CD4-positive, alpha-beta T cell treated with Interleukin-17A for 1 hour (primary cell): ENCODE measurements around the gene PCDHGA3.
"Not testable (repeated sequence)": the region's sequence is repeated elsewhere in the genome, so short reads cannot be mapped to it uniquely, and the experiment has no call there.

ENCODE experiments used
- DNase-seq: peaks from one replicate; pipeline ENCODE4 v3.0.0-alpha.2; 2020

Gene PCDHGA3

DNA sequence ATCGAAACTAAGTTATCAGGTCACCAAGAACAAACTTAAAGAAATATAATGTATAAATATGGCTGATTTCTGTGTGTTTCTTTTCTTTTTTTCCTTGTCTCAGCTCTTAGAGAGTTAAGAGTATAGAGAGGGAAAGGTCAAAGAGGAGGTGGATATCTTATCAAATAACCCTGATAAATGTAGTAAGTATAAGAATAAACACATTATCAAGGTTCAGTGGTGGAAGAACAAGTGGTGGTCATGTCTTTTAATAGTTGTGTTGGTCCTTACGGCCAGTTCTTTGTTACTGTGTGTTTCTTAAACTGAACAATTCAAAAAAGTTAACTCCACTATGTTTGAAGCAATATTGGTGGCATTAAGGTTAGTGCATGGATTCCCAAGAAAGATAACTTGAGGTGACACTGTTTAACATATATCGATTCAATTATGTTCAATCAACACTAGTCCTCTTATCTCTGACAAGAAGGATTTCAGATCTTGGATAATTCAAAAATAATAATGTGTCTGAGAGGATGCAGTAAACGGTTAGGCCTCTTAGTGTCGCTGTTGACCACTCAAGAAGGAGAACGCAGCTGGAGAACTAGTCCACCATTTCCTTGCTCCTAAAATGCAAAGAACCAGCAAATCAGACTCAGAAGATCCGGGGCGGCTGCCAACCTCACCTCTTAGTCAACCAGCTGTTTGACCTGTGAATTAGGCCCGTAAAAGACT is at the start of gene PCDHGA3:
PCDHGA3 (plus strand) TSS at position 588 of the 711 bp plus-strand sequence. CDS start 205 bp downstream, outside the sequence.
- peak; percentile 14 for DNase-seq

DNA sequence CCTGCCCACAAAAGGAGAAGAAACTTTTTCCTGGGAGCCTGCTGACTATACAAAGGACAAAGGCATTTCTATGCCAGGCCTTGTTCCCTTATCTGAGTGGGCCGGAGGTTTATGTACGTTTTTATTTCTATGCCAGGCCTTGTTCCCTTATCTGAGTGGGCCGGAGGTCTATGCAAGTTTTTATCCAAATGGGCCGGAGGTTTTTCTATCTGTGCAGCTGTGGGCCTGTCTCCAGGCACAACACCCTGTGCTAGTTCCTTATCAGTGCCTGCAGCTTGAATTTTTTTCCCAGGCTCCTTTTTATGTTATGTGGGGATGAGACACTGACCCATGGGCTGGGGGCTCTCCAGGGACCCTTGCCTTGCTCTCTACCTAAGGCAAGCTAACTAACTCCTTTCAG is 45.3 kb upstream of the PCDHGA3 start:
- DNase-seq = no peak

DNA sequence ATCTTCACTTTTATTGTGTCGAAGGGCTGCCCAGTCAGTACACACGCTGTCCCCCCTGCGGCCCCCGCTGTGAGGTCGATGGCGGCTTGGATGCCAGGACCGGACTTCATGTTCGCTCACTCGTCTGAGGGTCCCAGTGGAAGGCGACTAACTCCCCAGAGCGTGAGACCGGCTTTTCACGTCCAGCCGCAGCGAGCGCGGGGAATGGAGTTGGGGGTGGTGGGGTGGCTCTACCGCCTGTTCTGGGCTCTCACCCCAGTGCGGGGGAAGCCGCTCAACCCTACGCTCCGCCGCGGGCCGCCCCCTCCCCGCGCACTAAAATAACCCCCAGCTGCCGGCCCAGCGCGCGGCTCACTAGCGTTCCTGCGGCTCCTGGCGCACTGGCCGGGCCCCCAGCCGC is 39.9 kb upstream of the PCDHGA3 start, which contains the start of gene SLC25A2:
SLC25A2 (minus strand) TSS at position 294 of the 400 bp plus-strand sequence; CDS start at position 110, 184 bp downstream.
- DNase-seq = no peak

DNA sequence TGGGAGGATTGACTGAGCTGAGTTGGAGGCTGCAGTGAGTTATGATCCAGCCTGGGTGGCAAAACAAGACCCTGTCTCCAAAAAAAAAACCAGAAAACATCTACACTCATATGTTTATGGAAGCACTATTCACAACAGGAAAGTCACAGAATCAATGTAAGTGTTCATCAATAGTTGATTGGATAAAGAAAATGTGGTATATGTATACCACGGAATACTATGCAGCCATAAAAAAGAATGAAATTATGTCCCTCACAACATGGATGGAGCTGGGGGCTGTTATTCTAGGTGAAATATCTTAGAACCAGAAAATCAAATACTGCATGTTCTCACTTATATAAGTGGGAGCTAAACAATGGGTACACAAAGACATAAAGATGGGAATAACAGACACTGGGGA is 37.0 kb upstream of the PCDHGA3 start:
- no peak for DNase-seq

DNA sequence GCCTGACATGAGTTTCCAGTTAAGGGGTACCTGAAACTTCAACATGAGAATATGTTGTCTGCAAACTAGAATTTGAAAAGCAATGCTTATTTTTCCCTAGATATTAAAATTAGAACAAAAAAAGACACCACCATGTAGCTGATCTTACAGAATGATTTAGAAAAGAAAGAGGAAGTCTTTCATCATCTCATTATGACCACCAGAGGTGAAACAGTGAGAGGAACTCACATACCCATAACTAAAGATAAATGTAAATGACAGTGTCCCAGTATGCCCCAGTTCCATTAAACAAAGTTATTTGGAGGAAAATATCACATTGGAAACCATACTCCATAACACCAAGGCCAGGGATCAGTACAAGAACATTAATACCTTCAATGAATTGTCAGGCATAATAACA is 29.9 kb upstream of the PCDHGA3 start:
- no peak for DNase-seq

DNA sequence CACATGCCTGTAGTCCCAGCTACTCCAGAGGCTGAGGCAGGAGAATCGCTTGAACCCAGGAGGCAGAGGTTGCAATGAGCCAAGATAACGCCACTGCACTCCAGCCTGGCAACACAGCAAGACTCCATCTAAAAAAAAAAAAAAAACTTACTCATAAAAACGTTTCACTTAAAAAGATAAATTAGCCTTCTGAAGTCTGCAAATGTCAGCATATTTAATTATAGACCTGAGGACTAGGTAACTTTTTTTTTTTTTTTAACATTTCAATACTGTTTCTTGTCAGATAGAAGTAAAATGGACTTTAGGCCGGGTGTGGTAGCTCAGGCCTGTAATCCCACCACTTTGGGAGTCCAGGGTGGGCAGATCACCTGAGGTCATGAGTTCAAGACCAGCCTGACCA is 26.7 kb upstream of the PCDHGA3 start:
- DNase-seq = not testable (repeated sequence)

DNA sequence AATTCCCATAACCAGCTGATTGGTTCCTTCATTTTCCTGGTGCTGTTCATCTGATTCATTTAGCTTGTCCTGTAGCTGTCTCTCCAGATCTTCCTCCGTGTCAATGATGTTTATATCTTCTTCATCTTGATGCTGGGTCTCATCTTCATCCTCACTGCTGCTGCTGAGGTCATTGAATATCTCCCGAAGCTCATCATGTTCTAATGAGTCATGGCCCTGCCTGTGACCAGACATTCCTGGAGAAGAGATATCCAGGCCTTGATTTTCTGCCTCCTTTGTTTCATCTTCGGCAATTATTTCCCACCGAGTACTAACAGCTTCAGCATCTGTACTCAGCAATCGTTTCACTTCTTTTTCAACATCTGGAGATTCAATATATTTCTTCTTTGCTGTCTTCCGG is 24.4 kb upstream of the PCDHGA3 start:
- DNase-seq = no peak

DNA sequence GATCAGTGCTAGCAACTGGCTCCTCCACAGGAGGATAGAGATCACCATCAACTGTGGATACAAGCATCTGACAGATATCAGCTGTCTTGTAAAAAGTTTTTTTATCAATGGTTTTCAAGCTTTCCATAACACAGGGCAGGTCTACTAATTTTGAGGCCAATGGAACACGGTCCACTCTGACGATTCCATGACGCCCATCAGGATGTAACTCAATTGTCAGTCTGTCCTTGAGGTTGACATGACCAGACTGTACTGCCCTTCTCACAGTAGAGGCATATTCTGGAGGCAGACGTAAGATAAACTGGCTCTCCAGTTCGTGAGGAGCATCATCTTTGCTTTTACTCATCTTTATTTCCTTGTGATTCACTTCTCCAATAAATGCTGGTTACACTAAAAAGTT is 23.9 kb upstream of the PCDHGA3 start:
- no peak for DNase-seq

DNA sequence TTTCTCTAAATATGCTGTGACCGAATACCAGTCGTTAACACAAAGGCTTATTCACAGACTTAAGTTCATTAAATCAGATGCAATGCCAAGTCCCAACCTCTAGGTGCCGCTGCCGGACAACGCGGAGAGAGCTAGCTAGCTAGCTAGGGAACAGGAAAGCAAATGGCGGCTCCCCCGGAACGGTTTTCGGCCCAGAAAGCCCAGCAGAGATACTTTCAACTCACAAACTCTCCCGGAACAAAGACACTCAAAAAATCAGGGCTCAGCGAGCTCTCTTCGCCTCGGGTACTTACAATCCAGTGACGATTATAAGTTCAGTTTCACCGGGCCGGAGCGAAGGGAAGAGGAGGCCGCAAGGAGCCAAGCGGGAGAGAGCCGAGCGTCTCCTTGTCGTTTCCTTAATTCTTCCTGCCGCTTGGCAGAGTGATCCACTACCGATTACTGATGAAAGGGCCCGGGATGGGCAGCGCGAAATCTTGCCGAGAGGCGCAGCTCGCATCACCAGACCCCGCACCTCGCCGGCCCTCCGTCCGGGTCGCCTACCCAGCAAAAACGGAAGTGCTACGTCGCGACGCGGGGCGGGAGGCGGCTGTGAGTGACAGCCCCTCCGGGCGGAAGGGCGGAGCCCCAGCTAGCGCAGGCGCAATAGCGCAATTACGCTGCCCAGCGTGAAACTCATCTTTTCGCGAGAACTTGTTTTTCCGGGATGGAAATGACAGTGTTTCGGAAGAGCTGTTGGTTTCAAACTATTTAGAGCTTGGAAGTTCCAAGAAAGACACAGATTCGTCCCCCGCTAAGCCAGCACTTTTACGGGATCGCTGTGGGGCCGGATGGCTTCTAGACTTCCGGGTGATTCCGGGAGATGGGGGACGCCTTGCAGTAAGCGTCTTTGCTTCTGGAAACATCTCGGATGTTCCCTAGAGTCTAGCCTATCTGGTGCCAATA is 23.1 kb upstream of the PCDHGA3 start, which contains the start of gene TAF7:
TAF7 (minus strand) TSS at position 560 of the 945 bp plus-strand sequence. CDS start 740 bp downstream, outside the sequence.
- DNase-seq = peak; percentile 94

DNA sequence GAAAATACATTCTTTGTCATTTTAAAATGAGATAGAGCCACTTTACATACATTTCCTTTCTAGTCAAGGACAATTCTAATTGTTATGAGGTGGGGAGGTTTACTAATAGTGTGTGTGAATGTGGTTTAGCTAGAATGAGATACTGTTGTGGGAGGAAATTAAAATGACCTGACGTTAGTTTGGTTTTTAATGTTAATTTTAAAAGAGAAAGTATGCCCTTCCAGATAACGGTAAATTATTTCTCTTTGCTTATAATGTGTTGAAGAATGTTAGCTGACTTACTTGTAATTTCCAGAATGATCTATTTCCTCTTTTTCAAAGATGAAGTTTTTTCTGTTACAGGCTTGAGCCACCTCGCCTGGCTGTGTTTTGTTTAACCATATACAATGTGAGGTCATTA is 21.4 kb upstream of the PCDHGA3 start:
- DNase-seq = no peak

DNA sequence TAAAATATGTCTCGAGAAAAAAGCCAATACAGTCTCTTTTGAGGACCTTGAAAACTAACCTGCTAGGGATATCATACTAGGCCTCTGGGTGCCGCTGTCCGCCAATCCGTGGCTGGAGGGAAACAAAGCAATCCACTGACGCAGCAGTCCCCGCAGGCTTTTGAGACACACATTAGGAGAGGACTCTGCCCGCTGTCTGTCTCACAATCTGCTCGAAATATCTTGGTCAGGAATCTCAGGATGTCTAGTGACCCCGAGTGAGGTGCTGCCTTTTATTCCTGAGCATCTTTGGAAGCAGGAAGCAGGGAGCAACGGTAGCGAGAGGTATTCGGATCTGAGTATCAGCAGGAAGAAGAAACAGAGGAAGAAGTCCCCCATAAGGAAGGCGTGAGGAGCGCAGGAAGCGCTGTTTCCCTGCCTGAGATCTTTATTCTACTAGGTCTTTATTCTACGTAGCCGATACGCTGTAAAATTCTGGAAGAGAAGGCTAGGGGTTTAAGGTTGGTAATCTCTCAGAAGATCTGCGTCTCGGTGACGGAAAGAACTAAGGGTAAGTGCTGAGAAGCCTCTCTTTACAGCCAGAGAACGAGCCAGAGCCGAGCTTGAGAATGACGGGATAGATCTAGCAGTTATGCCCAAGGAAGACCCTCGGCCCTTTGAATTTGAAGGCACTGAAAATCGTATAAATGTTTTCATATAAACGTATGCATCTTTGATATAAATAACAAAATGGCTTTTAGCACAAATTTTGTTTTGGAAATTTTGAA is 17.4 kb upstream of the PCDHGA3 start:
- DNase-seq = peak; percentile 79

DNA sequence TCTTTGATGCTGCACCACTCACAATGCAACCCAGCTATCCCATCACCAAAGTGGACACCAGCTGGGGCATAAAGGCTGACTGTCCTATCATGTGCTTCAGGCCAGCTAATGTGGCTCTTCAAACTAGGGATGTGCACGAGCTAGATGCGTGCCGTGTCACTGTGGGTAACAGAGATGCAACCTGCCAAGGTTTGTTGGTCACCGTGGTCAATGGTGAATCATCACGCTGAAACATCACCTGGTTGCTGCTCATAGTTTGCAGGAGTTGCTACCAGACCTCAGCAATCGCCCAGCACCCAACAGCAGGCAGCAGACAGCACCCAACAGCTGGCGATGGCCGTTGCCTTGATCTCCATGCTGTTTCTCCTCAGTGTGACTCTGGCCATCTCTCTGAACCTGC is 15.4 kb upstream of the PCDHGA3 start:
- no peak for DNase-seq

DNA sequence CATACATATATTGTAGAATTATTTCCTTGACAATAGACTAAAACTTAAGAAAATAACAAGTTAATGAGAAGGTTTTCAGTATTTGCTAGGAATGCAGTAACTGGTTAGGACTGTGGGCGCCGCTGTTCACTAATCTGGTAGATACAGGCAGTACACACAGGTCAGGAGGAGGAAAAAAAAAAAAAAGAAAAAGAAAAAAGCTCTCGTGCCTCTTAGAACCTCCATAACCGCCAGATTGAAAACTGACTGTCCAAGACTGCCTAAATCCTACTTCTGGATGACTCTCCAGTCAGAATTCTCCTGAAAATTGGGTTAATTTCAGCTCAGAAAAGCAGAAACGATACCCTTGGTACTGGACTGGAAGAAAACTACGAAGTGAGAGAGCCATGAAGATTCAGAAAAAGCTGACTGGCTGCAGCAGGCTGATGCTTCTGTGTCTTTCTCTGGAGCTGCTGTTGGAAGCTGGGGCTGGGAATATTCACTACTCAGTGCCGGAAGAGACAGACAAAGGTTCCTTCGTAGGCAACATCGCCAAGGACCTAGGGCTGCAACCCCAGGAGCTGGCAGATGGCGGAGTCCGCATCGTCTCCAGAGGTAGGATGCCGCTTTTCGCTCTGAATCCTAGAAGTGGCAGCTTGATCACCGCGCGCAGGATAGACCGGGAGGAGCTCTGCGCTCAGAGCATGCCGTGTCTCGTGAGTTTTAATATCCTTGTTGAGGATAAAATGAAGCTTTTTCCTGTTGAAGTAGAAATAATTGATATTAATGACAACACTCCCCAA is 13.1 kb upstream of the PCDHGA3 start, which contains the start of gene PCDHGA1:
PCDHGA1 (plus strand) TSS at position 216 of the 782 bp plus-strand sequence.
- peak; percentile 38 for DNase-seq

DNA sequence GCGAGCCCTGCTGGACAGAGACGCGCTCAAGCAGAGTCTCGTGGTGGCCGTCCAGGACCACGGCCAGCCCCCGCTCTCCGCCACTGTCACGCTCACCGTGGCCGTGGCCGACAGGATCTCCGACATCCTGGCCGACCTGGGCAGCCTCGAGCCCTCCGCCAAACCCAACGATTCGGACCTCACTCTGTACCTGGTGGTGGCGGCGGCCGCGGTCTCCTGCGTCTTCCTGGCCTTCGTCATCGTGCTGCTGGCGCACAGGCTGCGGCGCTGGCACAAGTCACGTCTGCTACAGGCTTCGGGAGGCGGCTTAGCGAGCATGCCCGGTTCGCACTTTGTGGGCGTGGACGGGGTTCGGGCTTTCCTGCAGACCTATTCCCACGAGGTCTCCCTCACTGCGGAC is 11.1 kb upstream of the PCDHGA3 start:
- DNase-seq = not testable (repeated sequence)

DNA sequence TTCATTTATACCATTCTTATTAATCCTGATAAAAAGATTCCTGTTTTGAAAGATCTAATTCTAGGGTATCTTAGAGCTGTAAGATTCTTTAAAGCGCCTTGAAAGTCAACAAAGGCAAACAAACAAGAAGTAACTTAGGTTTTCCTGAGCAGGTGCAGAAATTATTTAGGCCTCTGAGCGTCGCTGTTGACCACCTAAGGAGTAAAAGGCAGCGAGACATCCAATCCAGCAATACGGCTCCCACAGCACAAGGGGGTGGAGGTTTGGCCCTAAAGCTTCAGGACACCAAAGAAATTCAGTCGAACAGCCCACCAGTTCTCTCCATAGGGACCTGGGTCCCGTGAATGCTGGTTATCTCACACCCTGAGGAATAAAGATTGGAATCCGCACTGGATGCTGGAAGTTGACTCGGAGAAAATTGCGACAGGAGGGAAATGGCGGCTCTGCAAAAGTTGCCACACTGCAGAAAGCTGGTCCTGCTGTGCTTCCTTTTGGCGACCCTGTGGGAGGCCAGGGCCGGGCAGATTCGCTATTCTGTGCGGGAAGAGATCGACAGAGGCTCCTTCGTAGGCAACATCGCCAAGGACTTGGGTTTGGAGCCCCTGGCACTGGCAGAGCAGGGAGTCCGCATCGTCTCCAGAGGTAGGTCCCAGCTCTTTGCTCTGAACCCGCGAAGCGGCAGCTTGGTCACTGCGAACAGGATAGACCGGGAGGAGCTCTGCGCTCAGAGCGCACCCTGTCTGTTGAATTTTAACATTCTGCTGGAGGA is 4.9 kb upstream of the PCDHGA3 start, which contains the start of gene PCDHGA2:
PCDHGA2 (plus strand) TSS at position 223 of the 769 bp plus-strand sequence.
- peak; percentile 11 for DNase-seq

DNA sequence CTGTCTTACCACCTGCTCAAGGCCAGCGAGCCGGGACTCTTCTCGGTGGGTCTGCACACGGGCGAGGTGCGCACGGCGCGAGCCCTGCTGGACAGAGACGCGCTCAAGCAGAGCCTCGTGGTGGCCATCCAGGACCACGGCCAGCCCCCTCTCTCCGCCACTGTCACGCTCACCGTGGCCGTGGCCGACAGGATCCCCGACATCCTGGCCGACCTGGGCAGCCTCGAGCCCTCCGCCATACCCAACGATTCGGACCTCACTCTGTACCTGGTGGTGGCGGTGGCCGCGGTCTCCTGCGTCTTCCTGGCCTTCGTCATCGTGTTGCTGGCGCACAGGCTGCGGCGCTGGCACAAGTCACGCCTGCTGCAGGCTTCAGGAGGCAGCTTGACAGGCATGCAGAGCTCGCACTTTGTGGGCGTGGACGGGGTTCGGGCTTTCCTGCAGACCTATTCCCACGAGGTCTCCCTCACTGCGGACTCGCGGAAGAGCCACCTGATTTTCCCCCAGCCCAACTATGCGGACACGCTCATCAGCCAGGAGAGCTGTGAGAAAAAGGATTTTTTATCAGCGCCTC is 2.8 kb upstream of the PCDHGA3 start:
- not testable (repeated sequence) for DNase-seq

DNA sequence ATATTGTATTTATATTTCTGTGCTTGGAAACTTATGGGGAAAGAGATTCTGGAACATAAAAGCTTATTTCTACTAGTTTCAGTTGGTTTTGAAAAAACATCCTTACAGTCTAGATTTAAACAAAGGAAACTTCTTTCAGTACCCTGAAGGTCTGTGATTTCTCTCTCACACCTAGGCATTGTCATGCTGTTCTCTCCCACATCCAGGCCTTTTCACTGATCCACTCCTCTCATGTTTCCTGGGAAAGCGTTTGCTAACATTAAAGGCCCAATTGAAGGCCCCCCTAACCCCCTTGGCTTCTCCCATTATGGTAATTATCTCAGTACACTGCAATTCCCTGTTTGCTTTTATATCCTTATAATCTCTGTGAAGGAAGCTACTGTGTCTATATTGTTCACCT is 856 bp upstream of the PCDHGA3 start:
- no peak for DNase-seq

DNA sequence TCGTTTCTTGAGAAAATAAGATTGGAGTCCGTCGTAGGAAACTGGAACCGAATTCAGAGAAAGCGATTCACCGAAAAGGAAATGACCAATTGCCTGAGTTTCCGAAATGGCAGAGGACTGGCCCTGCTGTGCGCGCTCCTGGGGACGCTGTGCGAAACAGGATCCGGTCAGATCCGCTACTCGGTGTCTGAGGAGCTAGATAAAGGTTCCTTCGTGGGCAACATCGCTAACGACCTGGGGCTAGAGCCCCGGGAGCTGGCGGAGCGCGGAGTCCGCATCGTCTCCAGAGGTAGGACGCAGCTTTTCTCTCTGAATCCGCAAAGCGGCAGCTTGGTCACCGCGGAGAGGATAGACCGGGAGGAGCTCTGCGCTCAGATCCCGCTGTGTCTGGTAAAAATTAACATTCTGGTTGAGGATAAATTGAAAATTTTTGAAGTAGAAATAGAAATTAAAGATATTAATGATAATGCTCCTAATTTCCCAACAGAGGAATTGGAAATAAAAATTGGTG is 379 bp downstream of the PCDHGA3 start:
- no peak for DNase-seq

DNA sequence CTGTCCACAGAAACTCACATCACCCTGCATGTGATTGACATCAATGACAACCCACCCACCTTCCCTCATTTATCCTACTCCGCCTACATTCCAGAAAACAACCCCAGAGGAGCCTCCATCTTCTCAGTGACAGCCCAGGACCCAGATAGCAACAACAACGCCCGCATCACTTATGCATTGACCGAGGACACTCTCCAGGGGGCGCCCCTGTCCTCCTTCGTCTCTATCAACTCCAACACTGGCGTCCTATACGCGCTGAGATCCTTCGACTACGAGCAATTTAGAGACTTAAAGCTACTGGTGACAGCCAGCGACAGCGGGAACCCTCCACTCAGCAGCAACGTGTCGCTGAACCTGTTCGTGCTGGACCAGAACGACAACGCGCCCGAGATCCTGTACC is 1.7 kb downstream of the PCDHGA3 start:
- no peak for DNase-seq

DNA sequence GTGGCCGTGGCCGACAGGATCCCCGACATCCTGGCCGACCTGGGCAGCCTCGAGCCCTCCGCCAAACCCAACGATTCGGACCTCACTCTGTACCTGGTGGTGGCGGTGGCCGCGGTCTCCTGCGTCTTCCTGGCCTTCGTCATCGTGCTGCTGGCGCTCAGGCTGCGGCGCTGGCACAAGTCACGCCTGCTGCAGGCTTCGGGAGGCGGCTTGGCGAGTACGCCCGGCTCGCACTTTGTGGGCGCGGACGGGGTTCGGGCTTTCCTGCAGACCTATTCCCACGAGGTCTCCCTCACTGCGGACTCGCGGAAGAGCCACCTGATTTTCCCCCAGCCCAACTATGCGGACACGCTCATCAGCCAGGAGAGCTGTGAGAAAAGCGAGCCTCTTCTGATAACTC is 2.4 kb downstream of the PCDHGA3 start:
- not testable (repeated sequence) for DNase-seq
